ENCODE data around the gene GRAMD1A.
"Not testable (repeated sequence)": the region's sequence is repeated elsewhere in the genome, so short reads cannot be mapped to it uniquely, and the experiment has no call there.

The GRAMD1A gene

GRCh38 chr19:35004517-35005255 is 4.6 kb downstream of the GRAMD1A start:
- no peak for DNase-seq

GRCh38 chr19:35005256-35005977 is 5.3 kb downstream of the GRAMD1A start:
- no peak for DNase-seq

GRCh38 chr19:35006007-35006341 is 5.9 kb downstream of the GRAMD1A start:
- DNase-seq = not testable (repeated sequence)

GRCh38 chr19:35006342-35006998 is 6.3 kb downstream of the GRAMD1A start:
- DNase-seq = no peak

- DNase-seq = no peak
Observed at GRCh38 chr19:35006999-35007365, 6.9 kb downstream of the GRAMD1A start.

GRCh38 chr19:35007427-35007826 is 7.3 kb downstream of the GRAMD1A start:
- not testable (repeated sequence) for DNase-seq

GRCh38 chr19:35008891-35009341 is 8.8 kb downstream of the GRAMD1A start:
- no peak for DNase-seq

- no peak for DNase-seq
Observed at GRCh38 chr19:35009424-35010415, 9.6 kb downstream of the GRAMD1A start.

- DNase-seq = no peak
Observed at GRCh38 chr19:35011091-35011689, 11.1 kb downstream of the GRAMD1A start.

GRCh38 chr19:35011737-35012682 is 11.9 kb downstream of the GRAMD1A start:
- no peak for DNase-seq

- DNase-seq = no peak
Observed at GRCh38 chr19:35013041-35013819, 13.1 kb downstream of the GRAMD1A start.

GRCh38 chr19:35013820-35014754 is 14.0 kb downstream of the GRAMD1A start:
- no peak for DNase-seq

GRCh38 chr19:35014774-35015173 is 14.7 kb downstream of the GRAMD1A start:
- DNase-seq = not testable (repeated sequence)

GRCh38 chr19:35015270-35015953 is 15.3 kb downstream of the GRAMD1A start:
- no peak for DNase-seq

GRCh38 chr19:35015954-35016351 is 15.8 kb downstream of the GRAMD1A start:
- no peak for DNase-seq

GRCh38 chr19:35017507-35017906 is 17.4 kb downstream of the GRAMD1A start:
- DNase-seq = no peak

GRCh38 chr19:35018379-35018778 is 18.3 kb downstream of the GRAMD1A start:
- DNase-seq = no peak

- DNase-seq = no peak
Observed at GRCh38 chr19:35019144-35019543, 19.0 kb downstream of the GRAMD1A start.
